ENCODE measurements around the gene NFKB1.

GRCh38 chr4:102454981-102455685, 46.0 kb upstream of the NFKB1 start:
- TF ChIP-seq TAF1 (IDR thresholded peaks at IDR 0.05; ENCODE audit: low read depth), result no peak
- no peak for TF ChIP-seq EP300 (conservative IDR thresholded peaks at IDR 0.05; ENCODE audit: poor library complexity, severe bottlenecking)
- TF ChIP-seq POLR2AphosphoS5 (IDR thresholded peaks at IDR 0.05), result no peak
- no peak for TF ChIP-seq CTCF (IDR thresholded peaks at IDR 0.05; ENCODE audit: poor library complexity, severe bottlenecking)
- no peak for TF ChIP-seq EZH2 (IDR thresholded peaks at IDR 0.05; ENCODE audit: borderline replicate concordance, insufficient read depth, low read length, poor library complexity, severe bottlenecking)
- TF ChIP-seq RAD21 (conservative IDR thresholded peaks at IDR 0.05), result no peak
- no peak for TF ChIP-seq SMC3 (conservative IDR thresholded peaks at IDR 0.05; ENCODE audit: poor library complexity)
- no peak for TF ChIP-seq MXI1 (conservative IDR thresholded peaks at IDR 0.05; ENCODE audit: poor library complexity, severe bottlenecking)
